HG02763 (cell line): ENCODE measurements around the gene ACTN4.

ENCODE experiments used
- ATAC-seq: cut with Tn5 transposase; IDR thresholded peaks from one replicate; pipeline ENCODE4 v1.9.1; 2021; ENCODE audit warnings: mild to moderate bottlenecking, moderate library complexity; ENCODE audit not compliant: unreplicated experiment

The ACTN4 gene

GRCh38 chr19:38708413-38709024 lies 61.1 kb downstream of the ACTN4 start:
- no peak for ATAC-seq

GRCh38 chr19:38709119-38709518 lies 61.7 kb downstream of the ACTN4 start:
- ATAC-seq = no peak

GRCh38 chr19:38709671-38710415 lies 62.4 kb downstream of the ACTN4 start:
- ATAC-seq = no peak

- ATAC-seq = no peak
Measured at GRCh38 chr19:38710416-38710702, 62.9 kb downstream of the ACTN4 start.

GRCh38 chr19:38710928-38711725 lies 63.7 kb downstream of the ACTN4 start:
- ATAC-seq = no peak

- no peak for ATAC-seq
Measured at GRCh38 chr19:38711726-38712153, 64.3 kb downstream of the ACTN4 start.

GRCh38 chr19:38712161-38712748 lies 64.8 kb downstream of the ACTN4 start:
- no peak for ATAC-seq

- ATAC-seq = no peak
Measured at GRCh38 chr19:38713227-38713649, 65.8 kb downstream of the ACTN4 start.

- ATAC-seq = no peak
Measured at GRCh38 chr19:38713865-38714264, 66.4 kb downstream of the ACTN4 start.

GRCh38 chr19:38714354-38714778 lies 66.9 kb downstream of the ACTN4 start:
- ATAC-seq = no peak

GRCh38 chr19:38715555-38715954 lies 68.1 kb downstream of the ACTN4 start:
- ATAC-seq = no peak

GRCh38 chr19:38717051-38717450 lies 69.6 kb downstream of the ACTN4 start:
- no peak for ATAC-seq

GRCh38 chr19:38717855-38718254 lies 70.4 kb downstream of the ACTN4 start:
- ATAC-seq = no peak

- ATAC-seq = no peak
Measured at GRCh38 chr19:38718747-38719543, 71.5 kb downstream of the ACTN4 start.

GRCh38 chr19:38719761-38720558 lies 72.5 kb downstream of the ACTN4 start:
- ATAC-seq = no peak

GRCh38 chr19:38720559-38721236 lies 73.2 kb downstream of the ACTN4 start:
- ATAC-seq = no peak

GRCh38 chr19:38721496-38721895 lies 74.0 kb downstream of the ACTN4 start:
- no peak for ATAC-seq

GRCh38 chr19:38721979-38722773 lies 74.7 kb downstream of the ACTN4 start:
- ATAC-seq = no peak
